GM19099 (cell line): Measurements from ENCODE around the gene LAPTM5.

Experiments used
- POLR2A ChIP-seq: IDR thresholded peaks from 3 replicates; pipeline ENCODE4 v1.6.1; 2011; ENCODE audit warnings: low read depth; ENCODE audit not compliant: insufficient read length; ENCODE audit errors: extremely low read depth

Gene LAPTM5

GRCh38 chr1:30779294-30780071 lies 21.9 kb upstream of the LAPTM5 start:
- TF ChIP-seq POLR2A, result no peak

DNA sequence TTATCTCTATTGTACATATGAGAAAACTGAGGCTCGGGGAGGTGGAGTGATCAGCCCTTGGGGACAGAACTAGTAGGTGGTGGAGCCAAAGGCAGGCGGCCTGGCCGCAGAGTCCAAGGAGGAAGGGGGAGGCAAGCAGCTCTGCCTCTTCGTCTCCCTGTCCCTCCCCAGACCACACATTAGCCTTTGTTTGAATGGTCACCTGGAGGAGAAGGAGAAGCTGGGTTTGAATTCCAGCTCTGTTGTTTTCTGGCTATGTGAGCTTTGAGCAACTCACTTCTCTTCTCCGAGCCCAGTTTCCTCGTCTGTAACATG lies 21.4 kb upstream of the LAPTM5 start:
- no peak for TF ChIP-seq POLR2A

DNA sequence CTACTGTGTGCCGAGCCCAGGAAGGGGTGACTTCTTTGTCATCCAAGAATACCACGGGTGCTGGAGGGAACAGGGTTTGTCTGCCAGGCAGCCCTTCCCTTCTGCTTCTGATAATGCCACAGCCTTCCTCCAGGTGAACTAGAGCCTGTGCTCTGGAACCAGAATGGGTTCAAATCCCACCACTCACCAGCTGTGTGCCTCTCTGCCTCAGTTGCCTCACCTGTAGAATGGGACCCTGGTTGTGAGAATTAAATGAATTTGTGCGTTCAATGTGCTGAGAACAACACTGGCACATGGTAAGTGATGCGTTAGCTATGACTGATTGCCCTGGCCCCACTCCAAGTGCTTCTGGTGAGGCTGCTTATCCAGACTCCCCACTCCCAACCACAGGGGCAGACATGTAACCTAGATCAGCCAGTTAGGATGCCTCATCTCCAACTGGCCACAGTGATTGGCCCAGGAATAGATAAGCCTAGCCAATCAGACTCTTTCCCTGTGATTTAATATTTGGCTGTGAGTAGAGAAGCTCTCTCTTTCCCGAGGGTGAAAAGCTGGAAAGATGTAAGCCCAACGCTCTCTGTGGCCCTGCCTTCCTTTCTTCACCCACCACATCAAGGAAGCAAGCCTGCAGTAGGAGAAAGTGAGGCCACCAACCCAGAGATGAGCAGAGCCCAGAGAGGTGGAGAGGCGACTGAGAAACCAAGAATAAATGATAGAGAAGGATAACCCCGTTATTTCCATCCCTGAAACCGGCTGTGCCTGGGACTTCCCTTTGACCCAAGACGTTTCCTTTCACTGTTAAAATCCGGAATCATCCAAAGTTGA lies 20.8 kb upstream of the LAPTM5 start:
- no peak for TF ChIP-seq POLR2A

DNA sequence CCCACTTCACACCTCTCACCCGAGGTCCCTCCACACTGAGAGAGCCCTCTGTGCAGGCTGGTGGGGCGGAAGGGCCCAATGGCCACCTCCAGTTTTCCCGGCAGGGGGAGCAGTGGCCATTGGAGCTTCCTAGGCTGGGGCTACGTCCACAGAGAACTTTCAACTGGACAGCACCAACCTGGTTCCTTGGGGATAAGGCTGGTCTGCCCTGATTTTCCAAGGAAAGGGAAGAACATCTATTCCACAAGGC lies 20.3 kb upstream of the LAPTM5 start:
- no peak for TF ChIP-seq POLR2A

DNA sequence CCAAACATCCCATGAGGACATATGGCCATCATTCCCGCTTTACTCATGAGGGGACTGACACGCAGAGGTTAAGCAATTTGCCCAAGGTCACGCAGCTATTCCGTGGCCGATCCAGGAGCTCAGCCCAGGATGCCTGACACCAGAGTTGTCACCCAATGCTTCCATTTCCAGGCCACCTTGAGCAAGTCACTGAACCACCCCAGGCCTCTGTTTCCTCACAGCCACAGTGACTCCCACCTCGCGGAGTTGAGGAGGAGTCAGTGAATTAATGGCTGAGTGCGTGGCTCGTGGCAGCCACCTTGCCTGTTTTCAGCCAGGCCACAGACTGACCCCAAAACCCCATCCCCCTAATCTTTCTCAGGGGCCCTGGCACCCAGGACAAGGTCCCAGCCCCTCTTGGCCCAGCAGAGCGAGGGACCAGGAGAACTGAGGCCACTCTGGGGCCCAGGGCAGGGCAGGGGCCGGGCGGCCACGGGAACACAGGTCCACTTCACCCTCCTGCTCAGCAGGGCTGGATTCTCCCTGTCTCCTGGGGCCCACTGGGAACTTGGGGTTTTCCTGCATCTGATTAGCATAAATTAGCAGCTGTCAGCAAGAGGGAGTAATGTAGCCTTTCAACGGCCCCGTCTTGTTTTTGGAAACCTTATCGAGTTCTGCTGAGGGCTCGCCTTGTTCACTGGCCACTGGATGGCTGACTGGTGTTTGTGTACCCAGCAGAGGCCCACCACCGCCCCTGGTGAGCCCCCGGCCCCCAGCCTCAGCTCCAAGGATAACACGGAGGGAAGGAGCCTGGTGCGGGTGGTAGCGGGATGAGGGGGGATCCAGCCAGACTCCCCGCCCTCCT lies 19.7 kb upstream of the LAPTM5 start:
- TF ChIP-seq POLR2A, result no peak

DNA sequence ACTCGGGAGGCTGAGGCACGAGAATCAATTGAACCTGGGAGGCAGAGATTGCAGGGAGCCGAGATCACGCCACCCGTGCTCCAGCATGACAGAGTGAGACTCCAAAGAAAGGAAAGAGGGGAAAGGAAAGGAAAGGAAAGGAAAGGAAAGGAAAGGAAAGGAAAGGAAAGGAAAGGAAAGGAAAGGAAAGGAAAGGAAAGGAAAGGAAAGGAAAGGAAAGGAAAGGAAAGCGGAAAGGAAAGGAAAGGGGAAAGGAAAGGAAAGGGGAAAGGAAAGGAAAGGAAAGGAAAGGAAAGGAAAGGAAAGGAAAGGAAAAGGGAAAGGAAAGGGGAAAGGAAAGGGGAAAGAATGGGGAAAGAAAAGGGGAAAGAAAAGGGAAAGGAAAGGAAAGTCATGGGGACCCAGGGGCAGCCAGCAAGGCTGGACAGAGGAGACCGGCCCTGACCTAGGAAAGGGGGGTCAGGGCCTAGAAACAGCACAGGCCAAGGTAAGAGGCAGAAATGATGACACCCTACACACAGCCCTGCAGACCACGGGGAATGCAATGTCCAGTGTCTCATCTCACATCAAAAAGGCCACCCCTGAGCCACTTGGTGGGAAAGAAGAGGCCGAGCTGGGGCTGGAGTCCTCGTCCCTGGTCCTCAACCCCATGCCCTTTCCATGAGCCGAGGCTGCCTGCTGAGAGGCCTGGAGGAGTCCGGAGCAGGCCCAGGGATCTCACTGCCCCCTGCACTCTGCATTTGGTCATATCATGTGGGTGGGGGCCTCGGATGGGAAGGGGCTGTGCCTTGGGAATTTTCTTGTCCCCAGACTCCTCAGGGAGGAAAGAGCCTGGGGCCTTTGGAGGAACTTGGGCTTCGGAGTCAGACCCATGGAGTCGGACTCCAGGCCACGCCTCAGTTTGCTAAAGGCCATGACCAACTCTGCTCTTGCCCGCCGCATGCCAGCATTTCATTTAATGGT lies 18.8 kb upstream of the LAPTM5 start:
- no peak for TF ChIP-seq POLR2A

- TF ChIP-seq POLR2A, result no peak
Observed at GRCh38 chr1:30775433-30775975, 17.9 kb upstream of the LAPTM5 start.

DNA sequence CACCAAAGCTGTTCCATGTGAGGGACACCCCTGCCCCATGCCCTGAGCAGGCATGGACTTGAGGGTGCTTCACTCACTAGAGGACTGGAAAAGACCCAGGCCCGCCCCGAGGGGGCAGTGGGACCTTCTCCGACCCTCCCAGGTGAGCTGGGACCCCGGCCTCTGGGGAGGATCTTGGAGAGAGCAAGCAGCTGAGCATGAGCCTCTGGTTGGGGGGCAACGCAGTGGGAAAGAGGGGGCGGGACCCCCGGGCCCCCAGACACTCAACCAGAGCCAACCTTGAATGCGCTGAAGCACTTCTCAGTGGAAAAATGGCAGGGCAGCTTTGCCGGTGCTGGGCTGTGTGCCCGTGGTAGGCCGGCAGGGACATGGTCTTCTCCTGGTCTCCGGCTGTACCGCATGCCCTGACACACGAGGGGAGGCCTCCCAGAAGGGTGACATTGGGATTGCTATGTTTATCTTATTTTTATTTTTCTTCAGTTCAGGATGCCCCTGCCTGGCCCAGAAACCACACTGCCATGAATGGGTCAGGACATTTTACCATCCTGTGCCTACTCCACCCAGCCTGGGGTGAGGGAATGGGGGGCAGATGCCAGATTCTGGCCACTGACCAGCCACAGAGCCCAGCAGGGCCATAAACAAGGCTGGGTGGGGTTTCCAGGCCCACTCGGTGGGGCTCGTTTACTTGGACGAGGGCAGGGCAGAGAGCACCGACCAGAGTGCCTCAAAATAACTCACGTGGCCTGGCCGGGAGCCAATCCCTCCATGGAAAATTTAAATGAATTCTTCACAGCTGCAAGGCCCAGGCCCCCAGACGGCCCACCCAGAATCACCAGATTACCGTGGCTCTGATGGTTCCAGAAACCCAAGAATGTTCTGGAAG lies 17.2 kb upstream of the LAPTM5 start:
- TF ChIP-seq POLR2A, result no peak

DNA sequence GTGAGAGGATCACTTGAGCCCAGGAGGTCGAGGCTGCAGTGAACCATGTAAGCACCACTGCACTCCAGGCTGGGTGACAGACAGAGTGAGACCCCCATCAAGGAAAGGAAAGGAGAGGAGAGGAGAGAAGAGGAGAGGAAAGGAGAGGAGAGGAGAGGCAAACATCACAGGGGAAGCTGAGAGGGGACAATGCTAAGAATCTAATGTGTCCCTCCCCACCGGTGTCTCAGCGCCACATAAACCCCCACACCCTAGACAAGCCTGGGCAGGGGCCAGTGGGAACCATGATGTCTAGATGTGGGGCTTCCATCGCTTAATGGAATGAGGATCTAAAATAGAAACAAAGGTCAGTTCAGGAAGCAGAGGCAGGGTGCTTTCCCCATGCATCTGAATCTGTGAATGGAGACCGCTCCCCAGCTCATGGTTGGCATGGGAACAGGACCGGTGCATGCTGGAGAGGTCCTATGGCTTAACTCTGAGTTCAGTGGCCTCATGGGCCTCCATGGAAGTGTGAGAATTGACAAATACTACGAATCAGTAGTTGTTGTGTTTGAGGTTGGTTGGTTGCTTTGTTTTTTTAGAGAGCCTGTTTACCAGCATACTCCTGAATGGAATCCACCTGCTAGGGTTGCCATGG lies 16.3 kb upstream of the LAPTM5 start:
- TF ChIP-seq POLR2A, result no peak

GRCh38 chr1:30771005-30771404 lies 13.4 kb upstream of the LAPTM5 start:
- TF ChIP-seq POLR2A, result no peak

GRCh38 chr1:30770150-30770549 lies 12.6 kb upstream of the LAPTM5 start:
- TF ChIP-seq POLR2A, result no peak

GRCh38 chr1:30768830-30769718 lies 11.5 kb upstream of the LAPTM5 start:
- TF ChIP-seq POLR2A, result no peak
